Vagina (tissue), 2 donors: ENCODE data around the gene CTU2. TPM values are rescaled to one million over a fixed set of nuclear protein-coding genes. Genes with fewer than 3 reads are reported as not detected.

Source experiments
- DNase-seq, 2 donors: peaks; one replicate each; pipeline ENCODE4 v3.0.0-alpha.2; 2017; ENCODE audit errors: extremely low spot score in 2 of 2
- H3K27ac ChIP-seq: fragments of 200-600 bp; sonication (generic); one replicate; pipeline ENCODE4 v1.5.1; 2019
- H3K27me3 ChIP-seq: fragments of 200-600 bp; sonication (generic); one replicate; pipeline ENCODE4 v1.5.1; 2019
- H3K36me3 ChIP-seq, 2 donors: fragments of 200-600 bp; sonication (generic); one replicate each; pipeline ENCODE4 v1.5.1; 2017 to 2019
- H3K4me1 ChIP-seq: fragments of 200-600 bp; sonication (generic); one replicate; pipeline ENCODE4 v1.5.1; 2019
- H3K4me3 ChIP-seq, 2 donors: fragments of 200-600 bp; sonication (generic); 1 replicate in 1 of 2; 2 replicates in 1 of 2; pipeline ENCODE4 v1.5.1; 2016 to 2019
- H3K9me3 ChIP-seq: fragments of 200-600 bp; sonication (generic); one replicate; pipeline ENCODE4 v1.5.1; 2019
- CTCF ChIP-seq, 3 experiments: fragments of 450-650 bp in 2 of 3; fragments of 200-600 bp in 1 of 3; sonication (generic) in 1 of 3; IDR thresholded peaks; one replicate each; pipeline ENCODE4 v1.5.1; 2017 to 2019; ENCODE audit warnings: antibody characterized with exemption in 3 of 3, mild to moderate bottlenecking in 2 of 3, moderate library complexity in 2 of 3
- POLR2A ChIP-seq, 2 donors: fragments of 450-650 bp; IDR thresholded peaks; one replicate each; pipeline ENCODE4 v1.6.1; 2017; ENCODE audit warnings: antibody characterized with exemption in 2 of 2, mild to moderate bottlenecking in 2 of 2, moderate library complexity in 2 of 2
- POLR2AphosphoS5 ChIP-seq, 2 donors: sonication (generic); formaldehyde crosslinking; IDR thresholded peaks; one replicate each; pipeline ENCODE4 v1.9.0; 2017; ENCODE audit warnings: antibody characterized with exemption in 2 of 2, mild to moderate bottlenecking in 2 of 2, low read depth in 1 of 2; ENCODE audit not compliant: insufficient read depth in 1 of 2
- intact Hi-C: fragments of 100-400 bp; cut with DNase I; formaldehyde crosslinking; loops from one replicate; pipeline ENCODE4 v1.15.1; 2023
- total RNA-seq: library from RNA; depleted of rRNA; stranded (reverse); fragments of >200 nt; gene quantifications from one replicate; pipeline ENCODE4 v1.2.3, GENCODE V29; 2016

CTU2 gene
- total RNA-seq, 1 donor from 2014 or later, result 7.9 TPM

GRCh38 chr16:88678224-88678979, 27.9 kb upstream of the CTU2 start:
- intact Hi-C loops, result no loop called here
- H3K4me1 ChIP-seq, result no peaks in the 10 kb centered on the region
- no peaks in the 10 kb centered on the region for H3K27me3 ChIP-seq
- H3K4me3 ChIP-seq, result no peak overlapping the region
- no peak overlapping the region for H3K27ac ChIP-seq
- no peak for DNase-seq
- no peaks in the 10 kb centered on the region for H3K9me3 ChIP-seq
- TF ChIP-seq POLR2AphosphoS5 (IDR thresholded peaks at IDR 0.05; ENCODE audit: insufficient read depth in 1 of 2, low read depth in 1 of 2) (no peak), CTCF (IDR thresholded peaks at IDR 0.05) (no peak), POLR2A (IDR thresholded peaks at IDR 0.05) (no peak)
- no peaks in the 10 kb centered on the region for H3K36me3 ChIP-seq

GRCh38 chr16:88680554-88681083, 25.7 kb upstream of the CTU2 start:
- intact Hi-C loops, result loop anchor here (10.0 kb wide), 1 partner anchor 64 kb away; no protein-coding TSS in a partner anchor
- no peak overlapping the region for H3K27ac ChIP-seq
- DNase-seq, result no peak
- no peaks in the 10 kb centered on the region for H3K27me3 ChIP-seq
- no peaks in the 10 kb centered on the region for H3K36me3 ChIP-seq
- no peaks in the 10 kb centered on the region for H3K9me3 ChIP-seq
- no peak overlapping the region for H3K4me3 ChIP-seq
- peaks cover 9% of the 10 kb centered on the region for H3K4me1 ChIP-seq
- no peak for TF ChIP-seq POLR2A (IDR thresholded peaks at IDR 0.05)
- no peak for TF ChIP-seq POLR2AphosphoS5 (IDR thresholded peaks at IDR 0.05; ENCODE audit: insufficient read depth in 1 of 2, low read depth in 1 of 2)
- TF ChIP-seq CTCF (IDR thresholded peaks at IDR 0.05), result no peak

- Histone ChIP-seq H3K27me3 (no peaks in the 10 kb centered on the region), H3K4me3 (no peak overlapping the region), H3K4me1 (peaks cover 15% of the 10 kb centered on the region), H3K27ac (no peak overlapping the region), H3K9me3 (no peaks in the 10 kb centered on the region), H3K36me3 (no peaks in the 10 kb centered on the region)
- intact Hi-C loops, result loop anchor here (10.0 kb wide), 1 partner anchor 64 kb away; no protein-coding TSS in a partner anchor
- no peak for DNase-seq
- TF ChIP-seq POLR2A (IDR thresholded peaks at IDR 0.05) (no peak), CTCF (IDR thresholded peaks at IDR 0.05) (no peak), POLR2AphosphoS5 (IDR thresholded peaks at IDR 0.05; ENCODE audit: insufficient read depth in 1 of 2, low read depth in 1 of 2) (no peak)
These were observed 25.1 kb upstream of the CTU2 start for GRCh38 chr16:88681084-88681680.

- no peaks in the 10 kb centered on the region for H3K36me3 ChIP-seq
- H3K4me3 ChIP-seq, result no peak overlapping the region
- intact Hi-C loops, result loop anchor here (10.0 kb wide), 1 partner anchor 63 kb away; no protein-coding TSS in a partner anchor
- peaks cover 22% of the 10 kb centered on the region for H3K4me1 ChIP-seq
- no peaks in the 10 kb centered on the region for H3K9me3 ChIP-seq
- H3K27me3 ChIP-seq, result no peaks in the 10 kb centered on the region
- no peak overlapping the region for H3K27ac ChIP-seq
- TF ChIP-seq POLR2AphosphoS5 (IDR thresholded peaks at IDR 0.05; ENCODE audit: insufficient read depth in 1 of 2, low read depth in 1 of 2), result no peak
- no peak for TF ChIP-seq POLR2A (IDR thresholded peaks at IDR 0.05)
- no peak for TF ChIP-seq CTCF (IDR thresholded peaks at IDR 0.05)
- no peak for DNase-seq
These were observed 24.4 kb upstream of the CTU2 start for GRCh38 chr16:88681709-88682451.
